GM18873 (cell line): ENCODE data around the gene TM4SF5.

Experiments used
- ATAC-seq: cut with Tn5 transposase; IDR thresholded peaks from one replicate; pipeline ENCODE4 v1.9.1; 2021; ENCODE audit warnings: mild to moderate bottlenecking, moderate library complexity, moderate number of reproducible peaks; ENCODE audit not compliant: unreplicated experiment, low FRiP score

The TM4SF5 gene

GRCh38 chr17:4788807-4789700 lies 17.4 kb downstream of the TM4SF5 start, which contains the start of gene GLTPD2:
TSS of gene GLTPD2 (plus strand) at chr17:4788964. CDS start at chr17:4789012, 48 bp downstream.
- ATAC-seq: peak; percentile 6

GRCh38 chr17:4789701-4789950 lies 17.9 kb downstream of the TM4SF5 start:
- ATAC-seq: no peak

GRCh38 chr17:4789951-4790704 lies 18.4 kb downstream of the TM4SF5 start:
- peak; percentile 64 for ATAC-seq

GRCh38 chr17:4790705-4791088 lies 19.0 kb downstream of the TM4SF5 start:
- ATAC-seq: no peak

GRCh38 chr17:4795168-4795567 lies 23.5 kb downstream of the TM4SF5 start:
- ATAC-seq: no peak

GRCh38 chr17:4796552-4796920 lies 24.9 kb downstream of the TM4SF5 start:
- no peak for ATAC-seq

- ATAC-seq: no peak
Measured at GRCh38 chr17:4800462-4801196, 28.9 kb downstream of the TM4SF5 start.

GRCh38 chr17:4802228-4802627 lies 30.5 kb downstream of the TM4SF5 start, which contains the start of gene C17orf114:
TSS of gene C17orf114 (minus strand) at chr17:4802328.
- ATAC-seq: no peak

GRCh38 chr17:4806456-4806776 lies 34.7 kb downstream of the TM4SF5 start:
- no peak for ATAC-seq

GRCh38 chr17:4806777-4807604 lies 35.3 kb downstream of the TM4SF5 start, which contains the start of gene PLD2:
TSS of gene PLD2 (plus strand) at chr17:4807152. CDS start at chr17:4807773, 621 bp downstream.
- ATAC-seq: no peak

- no peak for ATAC-seq
Measured at GRCh38 chr17:4807605-4808377, 36.1 kb downstream of the TM4SF5 start.

- ATAC-seq: no peak
Measured at GRCh38 chr17:4808378-4808767, 36.7 kb downstream of the TM4SF5 start.

- ATAC-seq: no peak
Measured at GRCh38 chr17:4810696-4811290, 39.1 kb downstream of the TM4SF5 start.

- ATAC-seq: no peak
Measured at GRCh38 chr17:4811471-4811870, 39.8 kb downstream of the TM4SF5 start.

- ATAC-seq: no peak
Measured at GRCh38 chr17:4812690-4813089, 41.0 kb downstream of the TM4SF5 start.

- no peak for ATAC-seq
Measured at GRCh38 chr17:4815043-4815675, 43.5 kb downstream of the TM4SF5 start.

- no peak for ATAC-seq
Measured at GRCh38 chr17:4816826-4817225, 45.1 kb downstream of the TM4SF5 start.

GRCh38 chr17:4818276-4818675 lies 46.6 kb downstream of the TM4SF5 start:
- ATAC-seq: no peak

GRCh38 chr17:4822835-4823234 lies 51.1 kb downstream of the TM4SF5 start:
- ATAC-seq: no peak
